ENCODE data around the gene TMEM187. TPM values are rescaled to one million over a fixed set of nuclear protein-coding genes. Genes with fewer than 3 reads are reported as not detected.
A peak's percentile ranks its signal among the peaks of the same experiment; 100 is the strongest.

The TMEM187 gene
- total RNA-seq, 1 donor: 6.9 TPM

- Histone ChIP-seq H3K4me2 (ENCODE audit: insufficient read depth, low read length) (no peak overlapping the region), H3K27me3 (ENCODE audit: insufficient read depth, low read length) (peaks cover 3% of the 10 kb centered on the region), H3K36me3 (ENCODE audit: insufficient read depth, low read length) (peaks cover 3% of the 10 kb centered on the region), H4K20me1 (ENCODE audit: insufficient read depth, low read length) (no peaks in the 10 kb centered on the region), H3K4me3 (ENCODE audit: insufficient read depth, low read length) (no peak overlapping the region), H2AFZ (ENCODE audit: low read length) (no peak overlapping the region), H3K9me3 (ENCODE audit: low read depth, low read length) (no peaks in the 10 kb centered on the region), H3K4me1 (ENCODE audit: insufficient read depth, low read length) (peaks cover 13% of the 10 kb centered on the region), H3K79me2 (ENCODE audit: insufficient read depth, low read length) (peaks cover 15% of the 10 kb centered on the region), H3K27ac (ENCODE audit: low read depth, low read length) (no peak overlapping the region)
- DNase-seq (ENCODE audit: insufficient read length, low spot score, missing footprints): peak; percentile 64
- no peak for TF ChIP-seq CTCF (IDR thresholded peaks at IDR 0.05; ENCODE audit: extremely low read depth, low read depth, low read length)
Measured at GRCh38 chrX:154023276-154024000, 50.9 kb downstream of the TMEM187 start.

GRCh38 chrX:154024271-154024670 is 51.7 kb downstream of the TMEM187 start:
- peak; percentile 56 for DNase-seq (ENCODE audit: insufficient read length, low spot score, missing footprints)
- no peak for TF ChIP-seq CTCF (IDR thresholded peaks at IDR 0.05; ENCODE audit: extremely low read depth, low read depth, low read length)
- Histone ChIP-seq H3K36me3 (ENCODE audit: insufficient read depth, low read length) (peaks cover 8% of the 10 kb centered on the region), H3K4me1 (ENCODE audit: insufficient read depth, low read length) (peaks cover 12% of the 10 kb centered on the region), H3K79me2 (ENCODE audit: insufficient read depth, low read length) (peaks cover 7% of the 10 kb centered on the region), H3K4me2 (ENCODE audit: insufficient read depth, low read length) (no peak overlapping the region), H3K9me3 (ENCODE audit: low read depth, low read length) (no peaks in the 10 kb centered on the region), H4K20me1 (ENCODE audit: insufficient read depth, low read length) (no peaks in the 10 kb centered on the region), H3K27me3 (ENCODE audit: insufficient read depth, low read length) (peaks cover 3% of the 10 kb centered on the region), H3K4me3 (ENCODE audit: insufficient read depth, low read length) (no peak overlapping the region), H3K27ac (ENCODE audit: low read depth, low read length) (no peak overlapping the region), H2AFZ (ENCODE audit: low read length) (no peak overlapping the region)

- Histone ChIP-seq H3K27me3 (ENCODE audit: insufficient read depth, low read length) (peaks cover 3% of the 10 kb centered on the region), H3K4me2 (ENCODE audit: insufficient read depth, low read length) (no peak overlapping the region), H3K4me3 (ENCODE audit: insufficient read depth, low read length) (no peak overlapping the region), H3K36me3 (ENCODE audit: insufficient read depth, low read length) (peaks cover 11% of the 10 kb centered on the region), H2AFZ (ENCODE audit: low read length) (no peak overlapping the region), H3K4me1 (ENCODE audit: insufficient read depth, low read length) (peaks cover 12% of the 10 kb centered on the region), H3K79me2 (ENCODE audit: insufficient read depth, low read length) (peaks cover 5% of the 10 kb centered on the region), H3K27ac (ENCODE audit: low read depth, low read length) (no peak overlapping the region), H4K20me1 (ENCODE audit: insufficient read depth, low read length) (no peaks in the 10 kb centered on the region), H3K9me3 (ENCODE audit: low read depth, low read length) (no peaks in the 10 kb centered on the region)
- peak; percentile 27 for DNase-seq (ENCODE audit: insufficient read length, low spot score, missing footprints)
- no peak for TF ChIP-seq CTCF (IDR thresholded peaks at IDR 0.05; ENCODE audit: extremely low read depth, low read depth, low read length)
Measured at GRCh38 chrX:154025230-154025629, 52.7 kb downstream of the TMEM187 start.

GRCh38 chrX:154026136-154027021 is 53.8 kb downstream of the TMEM187 start:
- Histone ChIP-seq H3K36me3 (ENCODE audit: insufficient read depth, low read length) (peaks cover 17% of the 10 kb centered on the region), H3K79me2 (ENCODE audit: insufficient read depth, low read length) (peaks cover 3% of the 10 kb centered on the region), H4K20me1 (ENCODE audit: insufficient read depth, low read length) (no peaks in the 10 kb centered on the region), H3K27me3 (ENCODE audit: insufficient read depth, low read length) (peaks cover 3% of the 10 kb centered on the region), H3K4me2 (ENCODE audit: insufficient read depth, low read length) (no peak overlapping the region), H3K4me1 (ENCODE audit: insufficient read depth, low read length) (peaks cover 3% of the 10 kb centered on the region), H3K4me3 (ENCODE audit: insufficient read depth, low read length) (no peak overlapping the region), H2AFZ (ENCODE audit: low read length) (no peak overlapping the region), H3K27ac (ENCODE audit: low read depth, low read length) (no peak overlapping the region), H3K9me3 (ENCODE audit: low read depth, low read length) (no peaks in the 10 kb centered on the region)
- no peak for TF ChIP-seq CTCF (IDR thresholded peaks at IDR 0.05; ENCODE audit: extremely low read depth, low read depth, low read length)
- peak; percentile 66 for DNase-seq (ENCODE audit: insufficient read length, low spot score, missing footprints)

Measured in osteoblast (primary cell).